Gastrocnemius medialis (tissue), 4 donors: ENCODE data around the gene MIAT.

Experiments used
- POLR2A ChIP-seq, 2 donors: fragments of 450-650 bp; IDR thresholded peaks; one replicate each; pipeline ENCODE4 v1.6.1; 2017; ENCODE audit warnings: antibody characterized with exemption in 2 of 2, mild to moderate bottlenecking in 2 of 2, moderate library complexity in 2 of 2
- TF ChIP-seq, protein P1 (sequence below), 5 experiments: fragments of 450-650 bp in 3 of 5; fragments of 200-600 bp in 2 of 5; sonication (generic) in 2 of 5; IDR thresholded peaks in 4 of 5; conservative IDR thresholded peaks in 1 of 5; 1 replicate in 4 of 5; 2 replicates in 1 of 5; pipeline ENCODE4 v1.5.1; 2016 to 2019; ENCODE audit warnings: antibody characterized with exemption in 5 of 5, mild to moderate bottlenecking in 3 of 5, moderate library complexity in 3 of 5

DNA sequence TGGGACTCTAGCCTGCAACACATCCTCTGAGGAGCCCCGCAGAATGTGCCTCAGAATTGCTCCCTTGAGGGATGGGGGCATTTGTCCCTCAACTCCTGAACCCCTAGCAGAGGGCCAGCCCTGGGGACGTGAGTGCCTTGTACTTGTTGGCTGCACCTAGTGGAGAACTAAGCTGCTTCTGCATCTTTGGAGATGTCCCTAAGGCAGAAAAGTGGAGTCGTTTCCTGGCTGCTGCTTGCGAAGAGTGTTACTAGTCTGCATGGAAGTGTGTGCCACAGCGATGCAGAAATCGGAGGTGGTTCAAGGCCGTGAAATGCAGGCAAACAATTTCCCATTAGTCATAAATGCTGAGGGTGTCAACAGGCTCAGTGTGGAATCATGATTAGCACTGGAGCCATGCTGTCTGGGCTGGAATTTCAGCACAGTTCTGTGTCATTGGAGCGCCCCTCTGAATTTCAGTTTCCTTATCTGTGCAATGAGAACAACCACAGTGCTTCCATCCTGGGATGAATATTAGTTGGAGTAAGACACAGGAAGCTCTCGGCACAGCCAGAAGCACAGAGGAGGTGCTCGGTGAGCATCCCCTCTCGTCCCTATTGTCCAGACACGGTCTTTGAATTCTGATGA, 56.5 kb downstream of the MIAT start:
- TF ChIP-seq POLR2A (IDR thresholded peaks at IDR 0.05), result no peak
- TF ChIP-seq, protein P1, sequence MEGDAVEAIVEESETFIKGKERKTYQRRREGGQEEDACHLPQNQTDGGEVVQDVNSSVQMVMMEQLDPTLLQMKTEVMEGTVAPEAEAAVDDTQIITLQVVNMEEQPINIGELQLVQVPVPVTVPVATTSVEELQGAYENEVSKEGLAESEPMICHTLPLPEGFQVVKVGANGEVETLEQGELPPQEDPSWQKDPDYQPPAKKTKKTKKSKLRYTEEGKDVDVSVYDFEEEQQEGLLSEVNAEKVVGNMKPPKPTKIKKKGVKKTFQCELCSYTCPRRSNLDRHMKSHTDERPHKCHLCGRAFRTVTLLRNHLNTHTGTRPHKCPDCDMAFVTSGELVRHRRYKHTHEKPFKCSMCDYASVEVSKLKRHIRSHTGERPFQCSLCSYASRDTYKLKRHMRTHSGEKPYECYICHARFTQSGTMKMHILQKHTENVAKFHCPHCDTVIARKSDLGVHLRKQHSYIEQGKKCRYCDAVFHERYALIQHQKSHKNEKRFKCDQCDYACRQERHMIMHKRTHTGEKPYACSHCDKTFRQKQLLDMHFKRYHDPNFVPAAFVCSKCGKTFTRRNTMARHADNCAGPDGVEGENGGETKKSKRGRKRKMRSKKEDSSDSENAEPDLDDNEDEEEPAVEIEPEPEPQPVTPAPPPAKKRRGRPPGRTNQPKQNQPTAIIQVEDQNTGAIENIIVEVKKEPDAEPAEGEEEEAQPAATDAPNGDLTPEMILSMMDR (IDR thresholded peaks at IDR 0.05 in 4 of 5, conservative IDR thresholded peaks at IDR 0.05 in 1 of 5), result no peak
